MCF 10A (cell line): ENCODE measurements around the gene MIER1. TPM values are rescaled to one million over a fixed set of nuclear protein-coding genes. Genes with fewer than 3 reads are reported as not detected.

Experiments
- BruUV-seq: library from RNA; stranded (reverse); fragments of 400-500 nt; replicated peaks from 2 replicates; lab custom pipeline; 2021; lab: Mats Ljungman, UMichigan
- CTCF ChIA-PET: fragments of 300-600 bp; sonication (Branson Sonifier 250); formaldehyde crosslinking; extraction: SDS; loops from one replicate; lab custom pipeline; 2021; ENCODE audit warnings: antibody characterized with exemption, inconsistent platforms; lab: Yijun Ruan, JAX
- POLR2A ChIA-PET: fragments of 300-600, 350-650 bp; sonication (Branson Sonifier 250); formaldehyde crosslinking; extraction: SDS; loops from one replicate; lab custom pipeline; 2020; ENCODE audit warnings: antibody characterized with exemption, inconsistent platforms; lab: Yijun Ruan, JAX
- DNase-seq: peaks from one replicate; pipeline ENCODE4 v3.0.0-alpha.2; 2018; ENCODE audit not compliant: unreplicated experiment
- H3K27ac Mint-ChIP-seq: one replicate; pipeline ENCODE4 v1.8.0; 2022; ENCODE audit warnings: mild to moderate bottlenecking, low read depth, mixed read lengths; ENCODE audit not compliant: unreplicated experiment
- H3K27me3 Mint-ChIP-seq: one replicate; pipeline ENCODE4 v1.8.0; 2022; ENCODE audit warnings: mixed read lengths; ENCODE audit not compliant: insufficient read depth, unreplicated experiment
- H3K36me3 Mint-ChIP-seq: one replicate; pipeline ENCODE4 v1.8.0; 2022; ENCODE audit warnings: mild to moderate bottlenecking, moderate library complexity, mixed read lengths; ENCODE audit not compliant: insufficient read depth, unreplicated experiment
- H3K4me1 Mint-ChIP-seq: one replicate; pipeline ENCODE4 v1.8.0; 2022; ENCODE audit warnings: mixed read lengths; ENCODE audit not compliant: insufficient read depth, unreplicated experiment
- H3K4me3 Mint-ChIP-seq: one replicate; pipeline ENCODE4 v1.8.0; 2022; ENCODE audit warnings: mild to moderate bottlenecking, moderate library complexity, mixed read lengths; ENCODE audit not compliant: unreplicated experiment
- H3K9me3 Mint-ChIP-seq: one replicate; pipeline ENCODE4 v1.8.0; 2022; ENCODE audit warnings: mixed read lengths; ENCODE audit not compliant: unreplicated experiment
- intact Hi-C: fragments of 100-400 bp; cut with micrococcal nuclease; formaldehyde crosslinking; loops from 2 replicates; pipeline ENCODE4 v1.14.1; 2022
- total RNA-seq: library from RNA; stranded (reverse); gene quantifications from 2 replicates; pipeline ENCODE4 v1.2.3, GENCODE V29; 2022
- TF ChIP-seq, protein P1 (sequence below): fragments of 200-600 bp; IDR thresholded peaks from one replicate; pipeline ENCODE4 v1.8.0; 2022; ENCODE audit warnings: antibody characterized with exemption, mild to moderate bottlenecking; ENCODE audit not compliant: unreplicated experiment

MIER1 gene
- total RNA-seq, 1 experiment from 2014 or later, result 36.5 TPM

DNA sequence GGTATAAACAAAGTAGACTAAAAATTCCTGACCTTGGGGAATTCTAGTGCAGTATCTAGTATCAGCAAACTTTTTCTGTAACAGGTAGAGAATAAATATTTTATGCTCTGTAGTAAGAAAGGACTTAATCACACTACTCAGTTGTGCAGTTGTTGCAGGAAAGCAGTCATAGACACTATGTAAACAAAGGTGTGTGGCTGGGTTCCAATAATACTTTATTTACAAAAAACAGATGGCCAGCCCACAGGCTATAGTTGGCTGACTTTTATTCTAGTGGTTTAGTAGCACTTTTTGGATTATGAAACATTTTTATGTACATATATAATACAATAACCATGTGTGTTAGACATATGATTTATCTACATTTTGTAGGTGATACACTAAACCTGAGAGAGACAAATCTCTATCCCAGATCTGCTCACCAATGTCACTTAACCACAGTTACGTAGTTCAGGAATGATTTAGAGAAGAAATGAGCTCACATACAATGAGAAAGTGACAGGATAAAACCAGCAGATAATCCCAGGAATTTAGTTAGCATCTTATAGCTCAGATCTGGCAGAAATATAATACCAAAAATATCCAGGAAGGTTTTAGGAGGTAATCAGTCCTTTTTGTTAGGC, 56.1 kb downstream of the MIER1 start:
- no TSS peak for BruUV-seq
- Mint-ChIP-seq H3K27me3 (no peaks in the 10 kb centered on the region), H3K4me1 (no peaks in the 10 kb centered on the region), H3K36me3 (peaks cover 92% of the 10 kb centered on the region), H3K9me3 (no peaks in the 10 kb centered on the region), H3K27ac (no peak overlapping the region), H3K4me3 (no peak overlapping the region)
- POLR2A ChIA-PET, result interaction anchor here (0.6 to 1.0 kb wide), 5 partner anchors 9 to 169 kb away, joined by 3 to 4 read pairs (median 3); partner anchors contain the start of gene DNAI4
- CTCF ChIA-PET, result interaction anchor here (0.7 to 0.9 kb wide), 2 partner anchors 15 to 23 kb away, joined by 3 to 6 read pairs; no protein-coding TSS in a partner anchor
- intact Hi-C loops, result no loop called here
- TF ChIP-seq, protein P1, sequence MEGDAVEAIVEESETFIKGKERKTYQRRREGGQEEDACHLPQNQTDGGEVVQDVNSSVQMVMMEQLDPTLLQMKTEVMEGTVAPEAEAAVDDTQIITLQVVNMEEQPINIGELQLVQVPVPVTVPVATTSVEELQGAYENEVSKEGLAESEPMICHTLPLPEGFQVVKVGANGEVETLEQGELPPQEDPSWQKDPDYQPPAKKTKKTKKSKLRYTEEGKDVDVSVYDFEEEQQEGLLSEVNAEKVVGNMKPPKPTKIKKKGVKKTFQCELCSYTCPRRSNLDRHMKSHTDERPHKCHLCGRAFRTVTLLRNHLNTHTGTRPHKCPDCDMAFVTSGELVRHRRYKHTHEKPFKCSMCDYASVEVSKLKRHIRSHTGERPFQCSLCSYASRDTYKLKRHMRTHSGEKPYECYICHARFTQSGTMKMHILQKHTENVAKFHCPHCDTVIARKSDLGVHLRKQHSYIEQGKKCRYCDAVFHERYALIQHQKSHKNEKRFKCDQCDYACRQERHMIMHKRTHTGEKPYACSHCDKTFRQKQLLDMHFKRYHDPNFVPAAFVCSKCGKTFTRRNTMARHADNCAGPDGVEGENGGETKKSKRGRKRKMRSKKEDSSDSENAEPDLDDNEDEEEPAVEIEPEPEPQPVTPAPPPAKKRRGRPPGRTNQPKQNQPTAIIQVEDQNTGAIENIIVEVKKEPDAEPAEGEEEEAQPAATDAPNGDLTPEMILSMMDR, result no peak
- DNase-seq, result peak; percentile 55

GRCh38 chr1:66981679-66982078, 56.9 kb downstream of the MIER1 start:
- H3K9me3 Mint-ChIP-seq, result no peaks in the 10 kb centered on the region
- no peaks in the 10 kb centered on the region for H3K4me1 Mint-ChIP-seq
- BruUV-seq, result no TSS peak
- ChIA-PET POLR2A (interaction anchor here (0.6 to 1.0 kb wide), 4 partner anchors 57 to 168 kb away, joined by 3 to 4 read pairs (median 4); partner anchors contain the start of gene DNAI4), CTCF (interaction anchor here (0.7 to 0.9 kb wide), 2 partner anchors 14 to 22 kb away, joined by 3 to 6 read pairs; no protein-coding TSS in a partner anchor)
- no peak overlapping the region for H3K4me3 Mint-ChIP-seq
- DNase-seq, result no peak
- TF ChIP-seq, protein P1, result no peak
- H3K27ac Mint-ChIP-seq, result no peak overlapping the region
- peaks cover 89% of the 10 kb centered on the region for H3K36me3 Mint-ChIP-seq
- no peaks in the 10 kb centered on the region for H3K27me3 Mint-ChIP-seq
- intact Hi-C loops, result no loop called here

DNA sequence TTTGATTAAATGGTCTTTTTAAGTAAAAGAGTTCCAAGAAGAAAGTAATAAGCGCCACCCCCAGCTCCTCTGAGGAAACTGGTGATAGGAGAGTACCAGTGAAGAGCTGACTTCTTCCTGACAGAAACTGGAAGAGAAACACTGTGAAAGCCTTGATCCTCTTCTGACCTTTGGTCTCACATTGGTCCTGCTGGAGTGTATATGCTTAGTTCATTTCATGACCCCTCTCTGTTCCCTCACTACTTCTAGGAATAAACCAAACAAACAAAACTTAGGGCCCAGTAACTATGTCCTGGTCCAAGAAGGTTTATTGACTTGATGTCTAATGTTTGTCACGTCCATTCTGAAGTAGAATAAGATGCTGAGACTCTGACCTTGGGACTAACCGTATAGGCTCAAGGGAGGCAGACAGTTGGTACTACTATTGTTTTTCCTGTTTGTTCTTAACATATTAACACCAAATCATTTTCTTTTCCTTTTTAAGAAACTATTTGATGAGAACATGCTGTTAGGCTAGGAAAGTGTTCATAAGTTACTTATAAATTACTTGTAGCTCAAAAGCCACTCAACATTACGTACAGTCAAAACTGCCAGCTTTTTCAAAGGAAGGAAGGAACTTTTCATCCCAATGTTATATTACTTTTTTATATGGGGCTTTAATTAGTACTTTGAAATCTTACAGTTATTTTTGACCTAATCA, 57.9 kb downstream of the MIER1 start:
- peaks cover 87% of the 10 kb centered on the region for H3K36me3 Mint-ChIP-seq
- no peaks in the 10 kb centered on the region for H3K9me3 Mint-ChIP-seq
- H3K4me1 Mint-ChIP-seq, result no peaks in the 10 kb centered on the region
- TF ChIP-seq, protein P1, result no peak
- no peaks in the 10 kb centered on the region for H3K27me3 Mint-ChIP-seq
- BruUV-seq, result no TSS peak
- no peak overlapping the region for H3K27ac Mint-ChIP-seq
- no peak overlapping the region for H3K4me3 Mint-ChIP-seq
- CTCF ChIA-PET, result interaction anchor here (0.9 to 2.4 kb wide), 2 partner anchors 14 to 166 kb away, joined by 3 to 9 read pairs; no protein-coding TSS in a partner anchor
- POLR2A ChIA-PET, result interaction anchor here (1.3 kb wide), 2 partner anchors 11 to 167 kb away, joined by 3 read pairs; no protein-coding TSS in a partner anchor
- intact Hi-C loops, result no loop called here
- DNase-seq, result no peak

GRCh38 chr1:66984491-66984890, 59.7 kb downstream of the MIER1 start:
- no TSS peak for BruUV-seq
- POLR2A ChIA-PET, result interaction anchor here (0.9 to 1.3 kb wide), 4 partner anchors 11 to 151 kb away, joined by 3 read pairs; partner anchors contain the start of gene SLC35D1
- H3K27me3 Mint-ChIP-seq, result no peaks in the 10 kb centered on the region
- TF ChIP-seq, protein P1, result no peak
- no peak overlapping the region for H3K27ac Mint-ChIP-seq
- no peaks in the 10 kb centered on the region for H3K4me1 Mint-ChIP-seq
- DNase-seq, result no peak
- H3K36me3 Mint-ChIP-seq, result peaks cover 87% of the 10 kb centered on the region
- CTCF ChIA-PET, result interaction anchor here (0.6 to 2.4 kb wide), 3 partner anchors 12 to 363 kb away, joined by 3 to 9 read pairs (median 3); no protein-coding TSS in a partner anchor
- H3K4me3 Mint-ChIP-seq, result no peak overlapping the region
- no peaks in the 10 kb centered on the region for H3K9me3 Mint-ChIP-seq
- intact Hi-C loops, result no loop called here
